ENCODE measurements around the gene ASB16.

- TF ChIP-seq, protein P1, sequence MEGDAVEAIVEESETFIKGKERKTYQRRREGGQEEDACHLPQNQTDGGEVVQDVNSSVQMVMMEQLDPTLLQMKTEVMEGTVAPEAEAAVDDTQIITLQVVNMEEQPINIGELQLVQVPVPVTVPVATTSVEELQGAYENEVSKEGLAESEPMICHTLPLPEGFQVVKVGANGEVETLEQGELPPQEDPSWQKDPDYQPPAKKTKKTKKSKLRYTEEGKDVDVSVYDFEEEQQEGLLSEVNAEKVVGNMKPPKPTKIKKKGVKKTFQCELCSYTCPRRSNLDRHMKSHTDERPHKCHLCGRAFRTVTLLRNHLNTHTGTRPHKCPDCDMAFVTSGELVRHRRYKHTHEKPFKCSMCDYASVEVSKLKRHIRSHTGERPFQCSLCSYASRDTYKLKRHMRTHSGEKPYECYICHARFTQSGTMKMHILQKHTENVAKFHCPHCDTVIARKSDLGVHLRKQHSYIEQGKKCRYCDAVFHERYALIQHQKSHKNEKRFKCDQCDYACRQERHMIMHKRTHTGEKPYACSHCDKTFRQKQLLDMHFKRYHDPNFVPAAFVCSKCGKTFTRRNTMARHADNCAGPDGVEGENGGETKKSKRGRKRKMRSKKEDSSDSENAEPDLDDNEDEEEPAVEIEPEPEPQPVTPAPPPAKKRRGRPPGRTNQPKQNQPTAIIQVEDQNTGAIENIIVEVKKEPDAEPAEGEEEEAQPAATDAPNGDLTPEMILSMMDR (IDR thresholded peaks at IDR 0.05; ENCODE audit: low read depth, low read length, poor library complexity, severe bottlenecking) = no peak
- no peak for TF ChIP-seq EZH2phosphoT487 (IDR thresholded peaks at IDR 0.05; ENCODE audit: borderline replicate concordance, low read length)
Observed at GRCh38 chr17:44121997-44122815, 48.3 kb upstream of the ASB16 start.
